ENCODE results near the gene PLRG1. TPM values are rescaled to one million over a fixed set of nuclear protein-coding genes. Genes with fewer than 3 reads are reported as not detected.

PLRG1 gene
- total and polyA plus RNA-seq, 2 of the 8 experiments (the other 6 are each of a cell fraction or from before 2014, with no cell fraction given) = 63.5 to 108 TPM

DNA sequence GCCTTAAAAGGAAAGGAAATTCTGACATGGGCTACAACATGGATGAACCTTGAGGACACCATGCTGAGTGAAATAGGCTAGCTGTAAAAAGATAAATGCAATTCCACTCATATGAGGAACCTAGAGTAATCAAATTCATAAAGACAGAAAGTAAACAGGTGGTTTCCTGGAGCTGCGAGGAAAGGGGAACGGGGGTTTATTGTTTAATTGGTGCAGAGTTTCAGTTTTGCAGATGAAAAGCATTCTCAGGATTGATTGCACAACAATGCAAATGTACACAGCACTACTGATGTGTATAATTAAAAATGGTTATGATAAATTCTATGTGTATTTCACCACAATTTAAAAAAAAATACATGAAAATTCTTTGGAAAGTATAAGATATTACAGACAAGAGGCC lies 24.0 kb downstream of the PLRG1 start:
- Histone ChIP-seq H2BK15ac (ENCODE audit: low read length) (no peak overlapping the region), H3K4ac (replicated peaks; ENCODE audit: insufficient read length, low read depth, low read length) (no peak overlapping the region), H4K5ac (ENCODE audit: insufficient read length, low read depth, low read length) (no peak overlapping the region), H3K56ac (replicated peaks; ENCODE audit: insufficient read length, low read depth, low read length) (no peak overlapping the region), H3K27me3 (replicated peaks in 1 of 4; ENCODE audit: control insufficient read depth in 3 of 4, extremely low read depth in 1 of 4, insufficient read depth in 3 of 4, low read length in 3 of 4) (no peaks in the 10 kb centered on the region), H2AK5ac (ENCODE audit: low read depth, low read length) (no peak overlapping the region), H2BK12ac (ENCODE audit: low read depth, low read length) (no peak overlapping the region), H2BK120ac (replicated peaks; ENCODE audit: low read depth, low read length) (no peak overlapping the region), H3K4me2 (ENCODE audit: insufficient read depth in 1 of 2, low read depth in 2 of 2, low read length in 2 of 2) (no peak overlapping the region), H3K23ac (ENCODE audit: insufficient read length) (no peak overlapping the region), H3K79me2 (ENCODE audit: control insufficient read depth in 1 of 2, insufficient read depth in 2 of 2, low read length in 2 of 2) (no peaks in the 10 kb centered on the region), H4K20me1 (replicated peaks in 1 of 2; ENCODE audit: control insufficient read depth in 1 of 2, insufficient read depth in 2 of 2, low read length in 2 of 2) (no peaks in the 10 kb centered on the region), H3K18ac (ENCODE audit: extremely low read depth, low read length) (no peak overlapping the region), H3K14ac (ENCODE audit: insufficient read length) (no peak overlapping the region), H2AFZ (ENCODE audit: low read length) (no peak overlapping the region), H4K8ac (ENCODE audit: extremely low read depth, insufficient read depth, low read length) (no peak overlapping the region), H3K23me2 (ENCODE audit: low read depth, low read length) (no peaks in the 10 kb centered on the region), H3K79me1 (ENCODE audit: low read depth, low read length) (no peaks in the 10 kb centered on the region), H3K27ac (ENCODE audit: low read depth, low read length) (no peak overlapping the region), H2BK5ac (ENCODE audit: low read depth, low read length) (no peak overlapping the region), H2BK20ac (ENCODE audit: low read length) (no peak overlapping the region), H3K36me3 (ENCODE audit: control insufficient read depth in 2 of 4, insufficient read depth in 4 of 4, low read length in 3 of 4) (no peaks in the 10 kb centered on the region), H4K91ac (replicated peaks; ENCODE audit: insufficient read length, low read length) (no peak overlapping the region), H3K4me3 (ENCODE audit: extremely low read depth in 1 of 4, insufficient read depth in 2 of 4, low read depth in 3 of 4, low read length in 4 of 4) (no peak overlapping the region), H3K9me3 (ENCODE audit: insufficient read depth in 2 of 2, low read depth in 1 of 2, low read length in 1 of 2) (no peaks in the 10 kb centered on the region), H3K9ac (replicated peaks in 1 of 4; ENCODE audit: extremely low read depth in 1 of 4, low read depth in 3 of 4, low read length in 3 of 4) (no peak overlapping the region), H3K4me1 (replicated peaks in 1 of 4; ENCODE audit: control insufficient read depth in 3 of 4, insufficient read depth in 4 of 4, low read length in 3 of 4) (no peaks in the 10 kb centered on the region)
- POLR2A ChIA-PET (ENCODE audit: partially characterized antibody) = interaction anchor here (0.6 kb wide), 1 partner anchor 9 kb away, joined by 4 read pairs; no protein-coding TSS in a partner anchor
- CTCF ChIA-PET (ENCODE audit: partially characterized antibody) = interaction anchor here (1.2 kb wide), 1 partner anchor 110 kb away, joined by 3 read pairs; no protein-coding TSS in a partner anchor
- DNase-seq (ENCODE audit: low read depth in 1 of 2, low spot score in 2 of 2) (no peak), FAIRE-seq (no peak)
- 87% methylated on average over 2 of the region's 2 CpGs; no CpG with 5 or more reads in 1 of the 2 experiments for WGBS, 2 experiments (ENCODE audit: extremely low coverage in 1 of 2, insufficient coverage in 1 of 2, insufficient read length in 1 of 2, insufficient replicate concordance in 2 of 2, low coverage in 1 of 2, low lambda C conversion rate in 2 of 2, missing lambda C conversion rate in 1 of 2)
- TF ChIP-seq YY1 (IDR thresholded peaks at IDR 0.05; ENCODE audit: low read depth, low read length) (no peak), CEBPB (IDR thresholded peaks at IDR 0.05; ENCODE audit: low read depth, low read length) (no peak), GTF2F1 (IDR thresholded peaks at IDR 0.05; ENCODE audit: borderline replicate concordance, low read depth, low read length) (no peak), RFX5 (IDR thresholded peaks at IDR 0.05; ENCODE audit: borderline replicate concordance, low read depth, low read length) (no peak), CHD2 (IDR thresholded peaks at IDR 0.05; ENCODE audit: low read length) (no peak), HDAC2 (IDR thresholded peaks at IDR 0.05; ENCODE audit: borderline replicate concordance in 1 of 2, low read depth in 2 of 2, low read length in 2 of 2) (no peak), GABPA (IDR thresholded peaks at IDR 0.05; ENCODE audit: borderline replicate concordance, insufficient read depth, low read length) (no peak), CBX5 (IDR thresholded peaks at IDR 0.05; ENCODE audit: low read depth, low read length) (no peak), CBX8 (IDR thresholded peaks at IDR 0.05; ENCODE audit: borderline replicate concordance, low read depth, low read length) (no peak), KDM4A (IDR thresholded peaks at IDR 0.05; ENCODE audit: low read depth, low read length, severe bottlenecking) (no peak)
- TF ChIP-seq, protein P1, sequence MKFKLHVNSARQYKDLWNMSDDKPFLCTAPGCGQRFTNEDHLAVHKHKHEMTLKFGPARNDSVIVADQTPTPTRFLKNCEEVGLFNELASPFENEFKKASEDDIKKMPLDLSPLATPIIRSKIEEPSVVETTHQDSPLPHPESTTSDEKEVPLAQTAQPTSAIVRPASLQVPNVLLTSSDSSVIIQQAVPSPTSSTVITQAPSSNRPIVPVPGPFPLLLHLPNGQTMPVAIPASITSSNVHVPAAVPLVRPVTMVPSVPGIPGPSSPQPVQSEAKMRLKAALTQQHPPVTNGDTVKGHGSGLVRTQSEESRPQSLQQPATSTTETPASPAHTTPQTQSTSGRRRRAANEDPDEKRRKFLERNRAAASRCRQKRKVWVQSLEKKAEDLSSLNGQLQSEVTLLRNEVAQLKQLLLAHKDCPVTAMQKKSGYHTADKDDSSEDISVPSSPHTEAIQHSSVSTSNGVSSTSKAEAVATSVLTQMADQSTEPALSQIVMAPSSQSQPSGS (IDR thresholded peaks at IDR 0.05; ENCODE audit: low read length) = no peak

Data from H1 (cell line).